Esophagus muscularis mucosa (tissue), 4 donors: Measurements from ENCODE around the gene SH2D7. TPM values are rescaled to one million over a fixed set of nuclear protein-coding genes. Genes with fewer than 3 reads are reported as not detected.
A peak's percentile ranks its signal among the peaks of the same experiment; 100 is the strongest.

Experiments used
- DNase-seq: peaks from one replicate; pipeline ENCODE4 v3.0.0-alpha.2; 2017; ENCODE audit errors: extremely low spot score
- H3K27ac ChIP-seq, 4 donors: fragments of 200-600 bp; sonication (generic); replicated peaks in 1 of 4; 1 replicate in 3 of 4; 2 replicates in 1 of 4; pipeline ENCODE4 v1.5.1; 2016 to 2019; ENCODE audit warnings: mild to moderate bottlenecking in 1 of 4
- H3K27me3 ChIP-seq, 4 donors: fragments of 200-600 bp; sonication (generic); one replicate each; pipeline versions ENCODE4 v1.5.1 to v1.6.0; 2016 to 2019
- H3K36me3 ChIP-seq, 4 donors: fragments of 200-600 bp; sonication (generic); one replicate each; pipeline ENCODE4 v1.5.1; 2016 to 2019
- H3K4me1 ChIP-seq, 4 donors: fragments of 200-600 bp; sonication (generic); one replicate each; pipeline ENCODE4 v1.5.1; 2016 to 2019
- H3K4me3 ChIP-seq, 4 donors: fragments of 200-600 bp; sonication (generic); 1 replicate in 2 of 4; 2 replicates in 2 of 4; pipeline ENCODE4 v1.5.1; 2016 to 2019; ENCODE audit warnings: mild to moderate bottlenecking in 4 of 4, moderate library complexity in 1 of 4
- H3K9me3 ChIP-seq, 4 donors: fragments of 200-600 bp; sonication (generic); 1 replicate in 3 of 4; 2 replicates in 1 of 4; pipeline ENCODE4 v1.5.1; 2016 to 2019
- EP300 ChIP-seq: sonication (generic); formaldehyde crosslinking; IDR thresholded peaks from one replicate; pipeline ENCODE4 v1.6.1; 2017; ENCODE audit warnings: antibody characterized with exemption
- POLR2A ChIP-seq: fragments of 450-650 bp; IDR thresholded peaks from one replicate; pipeline ENCODE4 v1.6.1; 2017; ENCODE audit warnings: antibody characterized with exemption, moderate library complexity, mild to moderate bottlenecking, low read depth
- POLR2AphosphoS5 ChIP-seq, 2 donors: sonication (generic); formaldehyde crosslinking; IDR thresholded peaks; one replicate each; pipeline ENCODE4 v1.6.1; 2017; ENCODE audit warnings: antibody characterized with exemption in 2 of 2
- WGBS: methylation state at CpG from one replicate; pipeline ENCODE4 v1.1.5; 2018; 5-methylcytosine and 5-hydroxymethylcytosine counted together
- intact Hi-C: fragments of 100-400 bp; cut with DNase I; formaldehyde crosslinking; loops from one replicate; pipeline ENCODE4 v1.15.1; 2023
- total RNA-seq, 4 donors: library from RNA; depleted of rRNA; stranded (reverse); fragments of >200 nt; gene quantifications; one replicate each; pipeline versions ENCODE4 v1.1.0 to v1.2.1, GENCODE V29; 2016
- TF ChIP-seq, protein P1 (sequence below), 3 experiments: fragments of 200-600 bp in 2 of 3; fragments of 450-650 bp in 1 of 3; sonication (generic) in 2 of 3; IDR thresholded peaks; one replicate each; pipeline ENCODE4 v1.5.1; 2017 to 2019; ENCODE audit warnings: antibody characterized with exemption in 3 of 3, mild to moderate bottlenecking in 2 of 3, moderate library complexity in 1 of 3

Gene SH2D7
- total RNA-seq, 4 donors from 2014 or later, result not detected

DNA sequence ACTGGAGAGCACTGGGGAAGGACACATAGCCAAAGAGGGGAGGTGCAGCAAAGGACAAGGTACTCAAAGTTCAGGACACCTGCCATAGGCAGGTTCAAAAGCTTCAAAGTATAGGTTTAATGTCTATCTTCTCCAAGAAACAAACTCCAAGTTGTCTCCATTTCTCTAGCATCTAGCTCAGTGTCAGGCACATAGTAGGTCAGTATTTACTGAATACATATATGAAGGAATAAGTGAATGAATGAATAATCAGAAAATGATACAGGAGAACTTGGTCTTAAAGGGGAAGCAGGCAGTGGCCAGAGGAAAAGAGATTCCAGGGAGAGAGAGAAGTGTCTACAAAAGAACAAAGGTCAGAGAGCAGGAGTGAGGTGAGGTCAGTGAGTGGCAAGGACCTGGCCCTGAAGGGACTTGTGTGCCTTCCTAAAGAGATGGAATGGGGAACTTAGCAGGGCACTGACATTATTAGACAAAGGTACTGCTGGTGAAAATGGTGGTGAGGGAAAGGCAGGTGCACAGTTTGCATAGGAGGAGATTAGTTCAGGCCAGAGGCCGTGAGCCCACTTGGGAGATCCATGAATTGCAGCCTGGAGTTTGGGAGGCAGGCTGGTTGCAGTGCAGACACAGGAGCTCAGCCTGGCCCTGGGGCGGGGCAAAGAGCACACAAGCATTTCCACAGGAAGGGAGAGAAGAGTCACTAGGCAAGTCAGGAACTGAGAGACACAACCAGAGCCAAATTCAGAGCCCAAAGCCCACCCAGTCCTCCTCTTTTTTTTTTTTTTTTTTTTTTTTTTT is 36.2 kb upstream of the SH2D7 start:
- H3K36me3 ChIP-seq, result peaks cover 6 to 16% (median 11%) of the 10 kb centered on the region in 4 donors
- intact Hi-C loops, result no loop called here
- H3K27me3 ChIP-seq, result no peaks in the 10 kb centered on the region
- H3K27ac ChIP-seq, result peak overlapping the region in 3 of 4 donors; percentile 2 to 49 (median 43)
- TF ChIP-seq EP300, result no peak
- 52% methylated on average over 2 of the region's 2 CpGs for WGBS
- H3K4me1 ChIP-seq, result peaks cover 62 to 90% (median 87%) of the 10 kb centered on the region in 4 donors
- H3K4me3 ChIP-seq, result no peak overlapping the region
- no peak for DNase-seq
- no peaks in the 10 kb centered on the region for H3K9me3 ChIP-seq

DNA sequence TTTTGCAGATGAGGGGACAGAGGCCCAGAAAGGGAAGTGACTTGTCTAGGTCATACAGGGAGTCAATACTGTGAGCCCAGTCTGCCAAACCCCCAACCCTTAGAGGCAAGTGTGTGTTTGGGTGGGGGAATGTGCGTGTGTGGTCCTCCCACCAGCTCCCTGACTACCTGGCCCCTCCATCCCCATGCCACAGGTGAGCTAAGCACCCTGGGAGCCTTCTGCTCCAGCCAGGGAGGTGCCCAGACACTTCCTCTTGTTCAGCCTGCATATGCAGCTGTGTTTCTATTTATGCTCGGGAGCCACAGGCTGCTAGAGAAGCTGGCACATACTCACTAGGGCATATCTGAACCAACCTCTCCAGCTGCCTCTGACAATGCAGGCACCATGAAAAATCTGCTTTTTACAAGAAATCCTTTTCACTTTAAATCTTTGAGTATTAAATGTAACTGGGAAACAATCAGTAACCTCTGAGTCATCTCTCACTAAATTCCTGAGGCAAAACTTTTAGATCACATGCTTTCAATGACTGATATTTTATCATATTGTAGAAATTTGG is 35.6 kb upstream of the SH2D7 start:
- DNase-seq, result no peak
- Histone ChIP-seq H3K9me3 (no peaks in the 10 kb centered on the region), H3K4me1 (peaks cover 58 to 90% (median 87%) of the 10 kb centered on the region in 4 donors), H3K27me3 (no peaks in the 10 kb centered on the region), H3K36me3 (peaks cover 6 to 16% (median 11%) of the 10 kb centered on the region in 4 donors), H3K27ac (peak overlapping the region; percentile 11 to 52 (median 46)), H3K4me3 (no peak overlapping the region)
- WGBS, result 44% methylated on average over 2 of the region's 2 CpGs
- intact Hi-C loops, result no loop called here
- TF ChIP-seq EP300, result no peak
- no peak for TF ChIP-seq POLR2A
- TF ChIP-seq, protein P1, sequence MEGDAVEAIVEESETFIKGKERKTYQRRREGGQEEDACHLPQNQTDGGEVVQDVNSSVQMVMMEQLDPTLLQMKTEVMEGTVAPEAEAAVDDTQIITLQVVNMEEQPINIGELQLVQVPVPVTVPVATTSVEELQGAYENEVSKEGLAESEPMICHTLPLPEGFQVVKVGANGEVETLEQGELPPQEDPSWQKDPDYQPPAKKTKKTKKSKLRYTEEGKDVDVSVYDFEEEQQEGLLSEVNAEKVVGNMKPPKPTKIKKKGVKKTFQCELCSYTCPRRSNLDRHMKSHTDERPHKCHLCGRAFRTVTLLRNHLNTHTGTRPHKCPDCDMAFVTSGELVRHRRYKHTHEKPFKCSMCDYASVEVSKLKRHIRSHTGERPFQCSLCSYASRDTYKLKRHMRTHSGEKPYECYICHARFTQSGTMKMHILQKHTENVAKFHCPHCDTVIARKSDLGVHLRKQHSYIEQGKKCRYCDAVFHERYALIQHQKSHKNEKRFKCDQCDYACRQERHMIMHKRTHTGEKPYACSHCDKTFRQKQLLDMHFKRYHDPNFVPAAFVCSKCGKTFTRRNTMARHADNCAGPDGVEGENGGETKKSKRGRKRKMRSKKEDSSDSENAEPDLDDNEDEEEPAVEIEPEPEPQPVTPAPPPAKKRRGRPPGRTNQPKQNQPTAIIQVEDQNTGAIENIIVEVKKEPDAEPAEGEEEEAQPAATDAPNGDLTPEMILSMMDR (IDR thresholded peaks at IDR 0.05), result no peak
- TF ChIP-seq POLR2AphosphoS5 (IDR thresholded peaks at IDR 0.05), result no peak

DNA sequence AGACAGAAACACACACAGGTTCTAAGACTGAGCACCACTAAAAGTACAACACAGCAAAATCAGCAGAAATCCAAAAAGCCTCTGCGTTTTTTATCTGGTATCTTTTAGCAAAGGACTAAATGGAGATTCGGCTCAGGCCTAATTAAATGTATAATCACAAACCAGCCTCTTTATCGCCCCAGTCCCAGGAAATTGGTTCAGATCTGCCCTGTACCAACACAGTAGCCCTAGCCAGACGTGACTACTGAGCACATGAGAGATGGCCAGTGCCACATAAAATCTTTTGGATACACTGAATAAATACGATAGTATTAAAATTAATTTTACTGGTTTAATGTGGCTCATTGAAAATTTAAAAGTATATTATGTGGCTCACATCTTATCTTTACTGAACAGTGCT is 34.6 kb upstream of the SH2D7 start:
- peak overlapping the region; percentile 7 to 52 (median 30) for H3K27ac ChIP-seq
- TF ChIP-seq POLR2A (no peak), POLR2AphosphoS5 (IDR thresholded peaks at IDR 0.05) (no peak), EP300 (no peak)
- TF ChIP-seq, protein P1 (IDR thresholded peaks at IDR 0.05), result no peak
- WGBS, result 92% methylated on average over 5 of the region's 5 CpGs
- H3K27me3 ChIP-seq, result no peaks in the 10 kb centered on the region
- H3K36me3 ChIP-seq, result peaks cover 6 to 11% (median 9%) of the 10 kb centered on the region in 4 donors
- H3K9me3 ChIP-seq, result no peaks in the 10 kb centered on the region
- no peak overlapping the region for H3K4me3 ChIP-seq
- intact Hi-C loops, result no loop called here
- H3K4me1 ChIP-seq, result peaks cover 57 to 90% (median 88%) of the 10 kb centered on the region in 4 donors
- DNase-seq, result no peak

DNA sequence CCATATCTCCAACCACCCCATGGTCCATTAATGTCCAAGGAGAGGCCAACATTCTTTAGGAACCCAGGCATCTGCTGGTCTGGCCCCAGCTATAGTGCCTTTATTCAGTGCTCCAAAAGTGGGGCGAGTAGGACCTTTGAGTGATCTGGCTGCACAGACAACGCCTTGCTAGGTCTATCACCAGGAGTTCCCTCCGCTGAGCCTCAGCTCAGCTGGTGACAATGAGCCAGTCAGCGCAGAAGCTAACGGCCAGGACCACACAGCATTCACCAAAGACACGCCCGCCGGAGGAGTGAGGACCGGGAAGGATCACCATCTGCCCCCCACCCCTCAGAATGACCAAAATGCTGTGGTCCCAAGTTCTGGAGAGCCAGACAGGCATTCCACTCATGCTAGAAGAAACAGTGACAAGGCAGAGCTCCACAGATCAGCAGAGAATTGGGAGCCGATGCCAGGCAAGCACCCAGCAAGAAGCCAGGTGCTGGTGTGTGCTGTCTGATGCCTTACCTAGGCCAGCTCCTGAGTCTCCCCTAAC is 33.9 kb upstream of the SH2D7 start:
- intact Hi-C loops, result no loop called here
- H3K4me3 ChIP-seq, result no peak overlapping the region
- H3K27me3 ChIP-seq, result no peaks in the 10 kb centered on the region
- WGBS, result 96% methylated on average over 9 of the region's 10 CpGs
- DNase-seq, result no peak
- TF ChIP-seq, protein P1 (IDR thresholded peaks at IDR 0.05), result no peak
- peak overlapping the region in 3 of 4 donors; percentile 27 to 54 (median 40) for H3K27ac ChIP-seq
- H3K36me3 ChIP-seq, result peaks cover under 1 to 4% (median 3%) of the 10 kb centered on the region in 4 donors
- no peaks in the 10 kb centered on the region for H3K9me3 ChIP-seq
- H3K4me1 ChIP-seq, result peaks cover 61 to 93% (median 90%) of the 10 kb centered on the region in 4 donors

DNA sequence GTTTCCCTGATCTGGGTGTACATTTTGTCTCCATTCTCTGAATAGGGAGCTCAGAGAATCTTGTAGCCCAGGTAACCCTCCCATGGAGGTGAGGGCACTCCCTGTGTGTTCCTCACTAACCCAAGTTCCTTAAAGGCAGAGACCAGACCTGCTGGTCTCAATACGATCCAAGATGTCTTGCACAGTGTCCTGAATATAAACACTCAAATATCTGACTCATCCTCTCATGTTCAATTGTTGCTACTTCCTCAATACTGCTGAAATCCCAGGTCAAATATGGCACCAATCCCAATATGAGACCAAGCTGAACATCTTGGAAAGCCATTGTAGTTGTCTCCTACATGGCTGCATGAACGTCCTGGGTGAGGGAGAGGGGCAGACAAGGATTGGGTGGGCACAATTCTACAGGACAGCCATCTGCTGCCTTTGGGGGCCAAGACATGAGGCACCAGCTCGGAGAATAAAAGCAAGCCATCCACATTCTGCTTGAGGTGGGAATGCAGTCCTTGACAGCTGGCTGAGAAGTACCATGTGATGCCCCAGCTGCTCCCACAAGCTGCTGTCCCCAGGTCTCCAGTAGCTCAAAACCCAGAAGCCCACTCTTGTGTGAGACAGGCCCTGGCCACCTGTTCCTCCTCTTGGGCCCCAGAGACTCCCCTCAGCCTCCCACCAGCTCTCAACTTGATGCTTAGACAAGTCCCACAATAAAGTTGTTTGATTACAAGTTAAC is 33.1 kb upstream of the SH2D7 start:
- peaks cover 69 to 100% (median 96%) of the 10 kb centered on the region in 4 donors for H3K4me1 ChIP-seq
- no peaks in the 10 kb centered on the region for H3K36me3 ChIP-seq
- H3K4me3 ChIP-seq, result no peak overlapping the region
- no peaks in the 10 kb centered on the region for H3K9me3 ChIP-seq
- peak overlapping the region; percentile 3 to 40 (median 24) for H3K27ac ChIP-seq
- intact Hi-C loops, result no loop called here
- no peak for DNase-seq
- TF ChIP-seq, protein P1 (IDR thresholded peaks at IDR 0.05), result no peak
- TF ChIP-seq POLR2AphosphoS5 (IDR thresholded peaks at IDR 0.05) (no peak), EP300 (no peak), POLR2A (no peak)
- 63% methylated on average over 3 of the region's 3 CpGs for WGBS
- no peaks in the 10 kb centered on the region for H3K27me3 ChIP-seq
